HepG2 (cell line): ENCODE measurements around the gene ZFHX3. TPM values are rescaled to one million over a fixed set of nuclear protein-coding genes. Genes with fewer than 3 reads are reported as not detected.

ENCODE experiments used
- ARNTL ChIP-seq: sonication (generic); formaldehyde crosslinking; IDR thresholded peaks from 2 replicates; pipeline ENCODE4 v1.4.0; 2020; ENCODE audit warnings: mild to moderate bottlenecking, missing genetic modification reagents
- CEBPG ChIP-seq: IDR thresholded peaks from 2 replicates; pipeline ENCODE4 v1.6.1; 2016
- EEA1 ChIP-seq: sonication (generic); formaldehyde crosslinking; IDR thresholded peaks from 2 replicates; pipeline ENCODE4 v1.5.1; 2020; ENCODE audit warnings: mild to moderate bottlenecking, missing genetic modification reagents, borderline replicate concordance
- GLMP ChIP-seq: sonication (generic); formaldehyde crosslinking; IDR thresholded peaks from 2 replicates; pipeline ENCODE4 v1.9.0; 2021; ENCODE audit warnings: missing genetic modification reagents, mild to moderate bottlenecking, borderline replicate concordance
- LBX2 ChIP-seq: sonication (generic); formaldehyde crosslinking; IDR thresholded peaks from 2 replicates; pipeline ENCODE4 v1.5.0; 2020; ENCODE audit warnings: missing genetic modification reagents, mild to moderate bottlenecking, borderline replicate concordance
- SKIL ChIP-seq: sonication (generic); formaldehyde crosslinking; IDR thresholded peaks from 2 replicates; pipeline ENCODE4 v1.8.0; 2022; ENCODE audit warnings: missing genetic modification reagents, mild to moderate bottlenecking, moderate library complexity, borderline replicate concordance
- SRF ChIP-seq: IDR thresholded peaks from 2 replicates; pipeline ENCODE4 v1.6.1; 2011; ENCODE audit warnings: mild to moderate bottlenecking, low read depth, low read length, moderate library complexity
- SSRP1 ChIP-seq: IDR thresholded peaks from 2 replicates; pipeline ENCODE4 v1.6.1; 2016; ENCODE audit warnings: control low read depth
- TARDBP ChIP-seq: sonication (generic); formaldehyde crosslinking; IDR thresholded peaks from 2 replicates; pipeline ENCODE4 v1.8.0; 2022; ENCODE audit warnings: mild to moderate bottlenecking, missing genetic modification reagents
- ZBTB42 ChIP-seq: sonication (generic); formaldehyde crosslinking; IDR thresholded peaks from 2 replicates; pipeline ENCODE4 v1.5.0; 2020; ENCODE audit warnings: mild to moderate bottlenecking, missing genetic modification reagents
- ZFX ChIP-seq: sonication (generic); formaldehyde crosslinking; IDR thresholded peaks from 2 replicates; pipeline ENCODE4 v1.4.0; 2020; ENCODE audit warnings: mild to moderate bottlenecking, low read depth, missing genetic modification reagents, moderate library complexity
- ZNF281 ChIP-seq: sonication (generic); formaldehyde crosslinking; IDR thresholded peaks from 2 replicates; pipeline ENCODE4 v1.4.0; 2020; ENCODE audit warnings: missing genetic modification reagents, borderline replicate concordance
- ZNF296 ChIP-seq: sonication (generic); formaldehyde crosslinking; conservative IDR thresholded peaks from 2 replicates; pipeline ENCODE4 v1.5.0; 2020; ENCODE audit warnings: mild to moderate bottlenecking, missing genetic modification reagents
- ZNF644 ChIP-seq: IDR thresholded peaks from 2 replicates; pipeline ENCODE4 v1.6.1; 2016; ENCODE audit warnings: low read depth
- ZNF670 ChIP-seq: sonication (generic); formaldehyde crosslinking; IDR thresholded peaks from 2 replicates; pipeline ENCODE4 v1.8.0; 2022; ENCODE audit warnings: mild to moderate bottlenecking, missing genetic modification reagents, borderline replicate concordance
- ZNF7 ChIP-seq: IDR thresholded peaks from 2 replicates; pipeline ENCODE4 v1.6.1; 2016; ENCODE audit warnings: missing biosample characterization, missing genetic modification reagents
- ZNF781 ChIP-seq: sonication (generic); formaldehyde crosslinking; IDR thresholded peaks from 2 replicates; pipeline ENCODE4 v1.5.1; 2020; ENCODE audit warnings: borderline replicate concordance, mild to moderate bottlenecking, missing genetic modification reagents; ENCODE audit errors: not compliant biosample characterization
- ZNF83 ChIP-seq: sonication (generic); formaldehyde crosslinking; IDR thresholded peaks from 2 replicates; pipeline ENCODE4 v1.4.0; 2020; ENCODE audit warnings: missing genetic modification reagents, mild to moderate bottlenecking, borderline replicate concordance
- polyA plus RNA-seq, 8 experiments: library from polyadenylated mRNA; depleted of rRNA in 3 of 8; stranded (reverse) in 7 of 8; unstranded in 1 of 8; fragments of >200 nt; fragmentation: Illumina TruSeq in 4 of 8; extraction: Trizol in 4 of 8; gene quantifications; 2 replicates each; pipeline versions ENCODE4 v1.2.1 to v1.2.3, GENCODE V29; 2011 to 2016; ENCODE audit warnings: low read depth in 4 of 8, missing spikeins in 1 of 8, mixed read lengths in 1 of 8; ENCODE audit not compliant: insufficient read depth in 1 of 8
- total RNA-seq, 5 experiments: library from RNA; depleted of rRNA; stranded (reverse); fragments of >200 nt; fragmentation: Illumina TruSeq; extraction: Trizol; gene quantifications; 2 replicates each; pipeline ENCODE4 v1.2.3, GENCODE V29; 2016; ENCODE audit warnings: low read depth in 1 of 5

ZFHX3 gene
- total and polyA plus RNA-seq, 2 of the 13 experiments (the other 11 are each of a cell fraction or from before 2014, with no cell fraction given): 5.0 to 6.0 TPM

- no peak for TF ChIP-seq GLMP (CRISPR knock-in tag)
- TF ChIP-seq ZBTB42: 0 out of 2 replicates have a peak, but pooled peaks have one; percentile 29
- TF ChIP-seq CEBPG (CRISPR knock-in tag): peak; percentile 69
- no peak for TF ChIP-seq ZNF781 (CRISPR knock-in tag)
- no peak for TF ChIP-seq ZNF296 (CRISPR knock-in tag)
- no peak for TF ChIP-seq ZNF281 (CRISPR knock-in tag)
- TF ChIP-seq ZNF644 (CRISPR knock-in tag): peak; percentile 88
- no peak for TF ChIP-seq ZNF83 (CRISPR knock-in tag)
- 0 out of 2 replicates have a peak, but pooled peaks have one; percentile 21 for TF ChIP-seq EEA1 (CRISPR knock-in tag)
- TF ChIP-seq SKIL (CRISPR knock-in tag): no peak; the same call in 1 of the 2 replicates
- TF ChIP-seq ARNTL (CRISPR knock-in tag): peak; percentile 49; the same call in 1 of the 2 replicates
- TF ChIP-seq TARDBP (CRISPR knock-in tag): no peak
- no peak for TF ChIP-seq SSRP1 (CRISPR knock-in tag)
- no peak for TF ChIP-seq ZNF670 (CRISPR knock-in tag)
- peak; percentile 47 for TF ChIP-seq ZFX (CRISPR knock-in tag)
- no peak for TF ChIP-seq LBX2 (CRISPR knock-in tag)
- peak; percentile 30; the same call in 1 of the 2 replicates for TF ChIP-seq ZNF7
- no peak for TF ChIP-seq SRF
Observed at GRCh38 chr16:72947379-72948237, 100.3 kb downstream of the ZFHX3 start (continued).
